HCT116 (cell line): Measurements from ENCODE around the gene RGS12. TPM values are rescaled to one million over a fixed set of nuclear protein-coding genes. Genes with fewer than 3 reads are reported as not detected.

Source experiments
- ATAC-seq: fragments of 200-7000 bp; cut with Tn5 transposase; 2 replicates; pipeline ENCODE4 v1.9.1; 2020; ENCODE audit warnings: mild to moderate bottlenecking, moderate library complexity
- BruUV-seq: library from RNA; stranded (reverse); fragments of 400-500 nt; replicated peaks from 2 replicates; lab custom pipeline; 2021; lab: Mats Ljungman, UMichigan
- CTCF ChIA-PET: fragments of 300-600 bp; sonication (Branson Sonifier 250); formaldehyde crosslinking; loops from one replicate; lab custom pipeline; 2021; ENCODE audit warnings: antibody characterized with exemption; lab: Charles Lee
- POLR2A ChIA-PET: fragments of 300-600, 350-600 bp; sonication (Branson Sonifier 250); formaldehyde crosslinking; loops from one replicate; lab custom pipeline; 2021; ENCODE audit warnings: antibody characterized with exemption; lab: Charles Lee
- RAD21 ChIA-PET, 2 experiments: fragments of 300-600 bp; sonication (Branson Sonifier 250); formaldehyde crosslinking; loops; one replicate each; lab custom pipeline; 2023; ENCODE audit warnings: low total read pairs in 2 of 2; ENCODE audit not compliant: uncharacterized antibody in 2 of 2, unreplicated experiment in 2 of 2, low non-redundant PET in 1 of 2; lab: Charles Lee
- DNase-seq: peaks from one replicate; pipeline ENCODE4 v3.0.0-alpha.2; 2010; ENCODE audit warnings: low read depth, low spot score
- H2AFZ ChIP-seq: fragments of 200-600 bp; shearing (Covaris generic), sonication (generic); 2 replicates; pipeline ENCODE4 v1.6.1; 2017; ENCODE audit warnings: low read depth, mixed run types, mixed read lengths, antibody characterized with exemption, low read length; ENCODE audit not compliant: poor library complexity, severe bottlenecking
- H3K27ac ChIP-seq: 2 replicates; pipeline ENCODE4 v1.5.1; 2012; ENCODE audit warnings: low read depth, low read length
- H3K27me3 ChIP-seq: fragments of 200-600 bp; sonication (generic); 2 replicates; pipeline ENCODE4 v1.6.1; 2016; ENCODE audit warnings: mixed run types, low read length, mixed read lengths; ENCODE audit not compliant: insufficient read depth
- H3K36me3 ChIP-seq, 2 experiments: fragments of 200-500 bp in 1 of 2; fragments of 200-600 bp in 1 of 2; sonication (Bioruptor generic) in 1 of 2; sonication (generic) in 1 of 2; 2 replicates each; pipeline versions ENCODE4 v1.5.1 to v1.6.1; 2014 to 2016; ENCODE audit warnings: low read length in 2 of 2, inconsistent platforms in 1 of 2, mixed read lengths in 1 of 2, mixed run types in 1 of 2; ENCODE audit not compliant: insufficient read depth in 2 of 2, control insufficient read depth in 1 of 2
- H3K4me1 ChIP-seq, 2 experiments: fragments of 200-600 bp in 1 of 2; sonication (generic) in 1 of 2; 2 replicates each; pipeline versions ENCODE4 v1.5.1 to v1.6.1; 2012 to 2017; ENCODE audit warnings: low read length in 2 of 2, inconsistent platforms in 1 of 2, mild to moderate bottlenecking in 1 of 2, mixed read lengths in 1 of 2, mixed run types in 1 of 2, moderate library complexity in 1 of 2; ENCODE audit not compliant: insufficient read depth in 2 of 2, control insufficient read depth in 1 of 2
- H3K4me2 ChIP-seq: fragments of 200-600 bp; sonication (generic); 2 replicates; pipeline ENCODE4 v1.6.1; 2017; ENCODE audit warnings: mixed run types, low read length, mixed read lengths
- H3K4me3 ChIP-seq, 2 experiments: fragments of 200-600 bp in 1 of 2; sonication (generic) in 1 of 2; replicated peaks in 1 of 2; 2 replicates each; pipeline ENCODE4 v1.5.1; 2011 to 2016; ENCODE audit warnings: low read length in 2 of 2, control low read depth in 1 of 2, low read depth in 1 of 2, mild to moderate bottlenecking in 1 of 2, mixed read lengths in 1 of 2, mixed run types in 1 of 2
- H3K79me2 ChIP-seq: fragments of 200-600 bp; sonication (generic); 2 replicates; pipeline ENCODE4 v1.6.1; 2017; ENCODE audit warnings: mild to moderate bottlenecking, mixed run types, low read length, moderate library complexity, mixed read lengths; ENCODE audit not compliant: insufficient read depth
- H3K9ac ChIP-seq: fragments of 200-600 bp; sonication (generic); 2 replicates; pipeline ENCODE4 v1.6.1; 2016; ENCODE audit warnings: low read length, mixed read lengths
- H3K9me2 ChIP-seq: fragments of 200-600 bp; sonication (generic), shearing (Covaris generic); 2 replicates; pipeline ENCODE4 v1.6.1; 2017; ENCODE audit warnings: mixed run types, mild to moderate bottlenecking, moderate library complexity; ENCODE audit not compliant: insufficient read depth
- H3K9me3 ChIP-seq, 2 experiments: fragments of 200-500 bp in 1 of 2; fragments of 200-600 bp in 1 of 2; sonication (Bioruptor generic) in 1 of 2; sonication (generic) in 1 of 2; 2 replicates each; pipeline ENCODE4 v1.6.1; 2014 to 2017; ENCODE audit warnings: low read length in 2 of 2, mixed read lengths in 2 of 2, inconsistent platforms in 1 of 2, low read depth in 1 of 2, mild to moderate bottlenecking in 1 of 2, mixed run types in 1 of 2, moderate library complexity in 1 of 2; ENCODE audit not compliant: control insufficient read depth in 1 of 2, insufficient read depth in 1 of 2
- H4K20me1 ChIP-seq: fragments of 200-600 bp; sonication (generic), shearing (Covaris generic); 2 replicates; pipeline ENCODE4 v1.6.1; 2017; ENCODE audit warnings: mixed run types, mild to moderate bottlenecking, moderate library complexity; ENCODE audit not compliant: insufficient read depth
- CBX3 ChIP-seq: IDR thresholded peaks from 2 replicates; pipeline ENCODE4 v1.6.1; 2012; ENCODE audit warnings: low read depth
- CEBPB ChIP-seq: IDR thresholded peaks from 2 replicates; pipeline ENCODE4 v1.6.1; 2012; ENCODE audit warnings: low read depth
- EGR1 ChIP-seq: IDR thresholded peaks from 2 replicates; pipeline ENCODE4 v1.6.1; 2012; ENCODE audit warnings: low read depth
- ELF1 ChIP-seq: IDR thresholded peaks from 2 replicates; pipeline ENCODE4 v1.6.1; 2012; ENCODE audit warnings: low read depth, borderline replicate concordance
- FOSL1 ChIP-seq: IDR thresholded peaks from 2 replicates; pipeline ENCODE4 v1.6.1; 2012; ENCODE audit warnings: low read depth
- JUND ChIP-seq: IDR thresholded peaks from 2 replicates; pipeline ENCODE4 v1.6.1; 2012
- POLR2A ChIP-seq: IDR thresholded peaks from 2 replicates; pipeline ENCODE4 v1.7.0; 2011; ENCODE audit warnings: borderline replicate concordance; ENCODE audit not compliant: insufficient read depth, insufficient read length; ENCODE audit errors: extremely low read depth
- POLR2AphosphoS5 ChIP-seq: IDR thresholded peaks from 2 replicates; pipeline ENCODE4 v1.6.1; 2011; ENCODE audit warnings: mild to moderate bottlenecking, low read depth, low read length, moderate library complexity
- SIN3A ChIP-seq: IDR thresholded peaks from 2 replicates; pipeline ENCODE4 v1.6.1; 2012; ENCODE audit warnings: low read depth
- SP1 ChIP-seq: IDR thresholded peaks from 2 replicates; pipeline ENCODE4 v1.6.1; 2012; ENCODE audit warnings: low read depth
- ZBTB33 ChIP-seq: IDR thresholded peaks from 2 replicates; pipeline ENCODE4 v1.6.1; 2011; ENCODE audit warnings: mild to moderate bottlenecking, low read length, moderate library complexity; ENCODE audit not compliant: insufficient replicate concordance; ENCODE audit errors: extremely low read depth
- ZNF274 ChIP-seq: fragments of 200-500 bp; sonication (Bioruptor generic); IDR thresholded peaks from 2 replicates; pipeline ENCODE4 v1.6.1; 2014; ENCODE audit warnings: mild to moderate bottlenecking, low read depth, low read length, inconsistent platforms
- intact Hi-C: fragments of 100-400 bp; cut with micrococcal nuclease; formaldehyde crosslinking; loops from 2 replicates; pipeline ENCODE4 v1.10.0; 2022
- total RNA-seq: library from RNA; stranded (reverse); gene quantifications from one replicate; pipeline ENCODE4 v1.2.1, GENCODE V29; 2021; ENCODE audit not compliant: unreplicated experiment

The RGS12 gene
- total RNA-seq, 1 experiment from 2014 or later, result 22.2 TPM

- no peaks in the 10 kb centered on the region for H3K36me3 ChIP-seq
- intact Hi-C loops, result no loop called here
Observed at GRCh38 chr4:3248811-3249661, 43.8 kb upstream of the RGS12 start, which contains the start of gene MSANTD1. Gene MSANTD1 (plus strand): TSS chr4:3249159. CDS start chr4:3249223, 64 bp downstream.

More at GRCh38 chr4:3248811-3249661, 43.8 kb upstream of the RGS12 start, which contains the start of gene MSANTD1:
- H3K9me3 ChIP-seq, result no peaks in the 10 kb centered on the region
- no peak within 1 kb of the TSS for H3K27ac ChIP-seq
- ChIA-PET RAD21 (no interaction called here), POLR2A (no interaction called here)
- H3K4me1 ChIP-seq, result no peaks in the 10 kb centered on the region
- H3K9ac ChIP-seq, result no peak within 1 kb of the TSS
- DNase-seq (no peak), ATAC-seq (no peak)
- H3K4me3 ChIP-seq, result no peak within 1 kb of the TSS
- TF ChIP-seq FOSL1 (no peak), ELF1 (no peak), POLR2A (no peak), SIN3A (no peak), ZNF274 (no peak), JUND (no peak), POLR2AphosphoS5 (no peak), ZBTB33 (no peak), SP1 (no peak), CBX3 (no peak), CEBPB (no peak), EGR1 (no peak)
- TF ChIP-seq, all 23 proteins: peak for 0
- no TSS peak for BruUV-seq
- Histone ChIP-seq H4K20me1 (no peaks in the 10 kb centered on the region), H2AFZ (no peak within 1 kb of the TSS), H3K9me2 (no peaks in the 10 kb centered on the region), H3K4me2 (no peak within 1 kb of the TSS), H3K27me3 (no peaks in the 10 kb centered on the region), H3K79me2 (no peaks in the 10 kb centered on the region)
- CTCF ChIA-PET, result no interaction called here
